MV-4-11 (cell line): ENCODE measurements around the gene IL6.
A peak's percentile ranks its signal among the peaks of the same experiment; 100 is the strongest.
"Not testable (repeated sequence)": the region's sequence is repeated elsewhere in the genome, so short reads cannot be mapped to it uniquely, and the experiment has no call there.

Source experiments
- DNase-seq: peaks from one replicate; lab custom pipeline; 2025; lab: John Stamatoyannopoulos, UW

Gene IL6

GRCh38 chr7:22726907-22727713 is at the start of gene IL6:
TSS of gene IL6 (plus strand) at chr7:22727200. CDS start at chr7:22727263, 63 bp downstream.
- peak; percentile 49 for DNase-seq

- DNase-seq = not testable (repeated sequence)
Measured at GRCh38 chr7:22677263-22677662, 49.7 kb upstream of the IL6 start.

GRCh38 chr7:22677680-22678079 is 49.3 kb upstream of the IL6 start:
- peak; percentile 84 for DNase-seq

- no peak for DNase-seq
Measured at GRCh38 chr7:22680482-22680911, 46.5 kb upstream of the IL6 start.

GRCh38 chr7:22681312-22681711 is 45.7 kb upstream of the IL6 start:
- no peak for DNase-seq

- no peak for DNase-seq
Measured at GRCh38 chr7:22681852-22682657, 44.9 kb upstream of the IL6 start.

GRCh38 chr7:22683379-22683778 is 43.6 kb upstream of the IL6 start:
- DNase-seq = no peak

- peak; percentile 44 for DNase-seq
Measured at GRCh38 chr7:22686620-22687019, 40.4 kb upstream of the IL6 start.

GRCh38 chr7:22688084-22688483 is 38.9 kb upstream of the IL6 start:
- DNase-seq = no peak

- not testable (repeated sequence) for DNase-seq
Measured at GRCh38 chr7:22688934-22689333, 38.1 kb upstream of the IL6 start.

- DNase-seq = peak; percentile 35
Measured at GRCh38 chr7:22694597-22695207, 32.3 kb upstream of the IL6 start.

GRCh38 chr7:22695476-22696132 is 31.4 kb upstream of the IL6 start:
- DNase-seq = no peak

GRCh38 chr7:22696541-22697228 is 30.3 kb upstream of the IL6 start:
- DNase-seq = peak; percentile 15

- DNase-seq = no peak
Measured at GRCh38 chr7:22697322-22697859, 29.6 kb upstream of the IL6 start.

- DNase-seq = peak; percentile 44
Measured at GRCh38 chr7:22697876-22698606, 29.0 kb upstream of the IL6 start.

GRCh38 chr7:22698767-22699166 is 28.2 kb upstream of the IL6 start:
- DNase-seq = peak; percentile 24

GRCh38 chr7:22700559-22701002 is 26.4 kb upstream of the IL6 start:
- peak; percentile 70 for DNase-seq

GRCh38 chr7:22702516-22702915 is 24.5 kb upstream of the IL6 start:
- DNase-seq = no peak

GRCh38 chr7:22703107-22703855 is 23.7 kb upstream of the IL6 start:
- not testable (repeated sequence) for DNase-seq
